Tibial nerve (tissue), 4 donors: ENCODE data around the gene ALX4.

ENCODE experiments used
- CTCF ChIP-seq, 5 experiments: fragments of 200-600 bp in 3 of 5; fragments of 450-650 bp in 2 of 5; sonication (generic) in 3 of 5; IDR thresholded peaks; one replicate each; pipeline ENCODE4 v1.5.1; 2016 to 2019; ENCODE audit warnings: antibody characterized with exemption in 5 of 5, mild to moderate bottlenecking in 3 of 5, moderate library complexity in 2 of 5
- EP300 ChIP-seq, 2 donors: sonication (generic); formaldehyde crosslinking; IDR thresholded peaks; one replicate each; pipeline ENCODE4 v1.6.1; 2017; ENCODE audit warnings: antibody characterized with exemption in 2 of 2, mild to moderate bottlenecking in 1 of 2
- POLR2A ChIP-seq, 2 donors: fragments of 450-650 bp; IDR thresholded peaks; one replicate each; pipeline ENCODE4 v1.6.1; 2017; ENCODE audit warnings: antibody characterized with exemption in 2 of 2, mild to moderate bottlenecking in 2 of 2, moderate library complexity in 2 of 2

- TF ChIP-seq CTCF (IDR thresholded peaks at IDR 0.05) (no peak), POLR2A (IDR thresholded peaks at IDR 0.05) (no peak), EP300 (IDR thresholded peaks at IDR 0.05) (no peak)
Observed at GRCh38 chr11:44258839-44259420, 51.0 kb downstream of the ALX4 start.
